ENCODE results near the gene KCNH5.

KCNH5 gene

GRCh38 chr14:62778852-62779251 lies 266.4 kb downstream of the KCNH5 start:
- H3K4me3 ChIP-seq (ENCODE audit: low read depth, low read length): no peak overlapping the region
- DNase-seq (ENCODE audit: low read depth): no peak
- TF ChIP-seq MYC (IDR thresholded peaks at IDR 0.05; ENCODE audit: low read depth, low read length) (no peak), CTCF (IDR thresholded peaks at IDR 0.05; ENCODE audit: low read depth, low read length) (no peak), POLR2A (IDR thresholded peaks at IDR 0.05; ENCODE audit: extremely low read depth, insufficient read length) (no peak), MAX (IDR thresholded peaks at IDR 0.05; ENCODE audit: low read depth, low read length) (no peak)

- no peak for DNase-seq (ENCODE audit: low read depth)
- no peak overlapping the region for H3K4me3 ChIP-seq (ENCODE audit: low read depth, low read length)
- TF ChIP-seq MAX (IDR thresholded peaks at IDR 0.05; ENCODE audit: low read depth, low read length) (no peak), POLR2A (IDR thresholded peaks at IDR 0.05; ENCODE audit: extremely low read depth, insufficient read length) (no peak), MYC (IDR thresholded peaks at IDR 0.05; ENCODE audit: low read depth, low read length) (no peak), CTCF (IDR thresholded peaks at IDR 0.05; ENCODE audit: low read depth, low read length) (no peak)
Measured at GRCh38 chr14:62778310-62778709, 266.9 kb downstream of the KCNH5 start.

GRCh38 chr14:62777510-62777909 lies 267.7 kb downstream of the KCNH5 start:
- H3K4me3 ChIP-seq (ENCODE audit: low read depth, low read length): no peak overlapping the region
- TF ChIP-seq CTCF (IDR thresholded peaks at IDR 0.05; ENCODE audit: low read depth, low read length) (no peak), MYC (IDR thresholded peaks at IDR 0.05; ENCODE audit: low read depth, low read length) (no peak), POLR2A (IDR thresholded peaks at IDR 0.05; ENCODE audit: extremely low read depth, insufficient read length) (no peak), MAX (IDR thresholded peaks at IDR 0.05; ENCODE audit: low read depth, low read length) (no peak)
- no peak for DNase-seq (ENCODE audit: low read depth)

GRCh38 chr14:62776300-62776699 lies 269.0 kb downstream of the KCNH5 start:
- no peak for TF ChIP-seq MAX (IDR thresholded peaks at IDR 0.05; ENCODE audit: low read depth, low read length)
- TF ChIP-seq POLR2A (IDR thresholded peaks at IDR 0.05; ENCODE audit: extremely low read depth, insufficient read length): no peak
- TF ChIP-seq MYC (IDR thresholded peaks at IDR 0.05; ENCODE audit: low read depth, low read length): no peak
- TF ChIP-seq CTCF (IDR thresholded peaks at IDR 0.05; ENCODE audit: low read depth, low read length): no peak
- DNase-seq (ENCODE audit: low read depth): no peak
- no peak overlapping the region for H3K4me3 ChIP-seq (ENCODE audit: low read depth, low read length)

- no peak overlapping the region for H3K4me3 ChIP-seq (ENCODE audit: low read depth, low read length)
- no peak for TF ChIP-seq MAX (IDR thresholded peaks at IDR 0.05; ENCODE audit: low read depth, low read length)
- no peak for TF ChIP-seq MYC (IDR thresholded peaks at IDR 0.05; ENCODE audit: low read depth, low read length)
- no peak for TF ChIP-seq CTCF (IDR thresholded peaks at IDR 0.05; ENCODE audit: low read depth, low read length)
- no peak for TF ChIP-seq POLR2A (IDR thresholded peaks at IDR 0.05; ENCODE audit: extremely low read depth, insufficient read length)
- no peak for DNase-seq (ENCODE audit: low read depth)
Measured at GRCh38 chr14:62768753-62769152, 276.5 kb downstream of the KCNH5 start.

GRCh38 chr14:62763951-62764350 lies 281.3 kb downstream of the KCNH5 start:
- TF ChIP-seq POLR2A (IDR thresholded peaks at IDR 0.05; ENCODE audit: extremely low read depth, insufficient read length) (no peak), MAX (IDR thresholded peaks at IDR 0.05; ENCODE audit: low read depth, low read length) (no peak), CTCF (IDR thresholded peaks at IDR 0.05; ENCODE audit: low read depth, low read length) (no peak), MYC (IDR thresholded peaks at IDR 0.05; ENCODE audit: low read depth, low read length) (no peak)
- DNase-seq (ENCODE audit: low read depth): no peak
- H3K4me3 ChIP-seq (ENCODE audit: low read depth, low read length): no peak overlapping the region
